Activated CD8-positive, alpha-beta memory T cell treated with anti-CD3 and anti-CD28 coated beads, Interleukin-2, amount 50 U/mL, for 24 hours (primary cell): ENCODE measurements around the gene INPP5A.

Source experiments
- DNase-seq: peaks from one replicate; pipeline ENCODE4 v3.0.0-alpha.2; 2020; ENCODE audit errors: extremely low read depth

The INPP5A gene

GRCh38 chr10:132743925-132744490, 206.4 kb downstream of the INPP5A start:
- no peak for DNase-seq

GRCh38 chr10:132744839-132745238, 207.3 kb downstream of the INPP5A start:
- no peak for DNase-seq

DNA sequence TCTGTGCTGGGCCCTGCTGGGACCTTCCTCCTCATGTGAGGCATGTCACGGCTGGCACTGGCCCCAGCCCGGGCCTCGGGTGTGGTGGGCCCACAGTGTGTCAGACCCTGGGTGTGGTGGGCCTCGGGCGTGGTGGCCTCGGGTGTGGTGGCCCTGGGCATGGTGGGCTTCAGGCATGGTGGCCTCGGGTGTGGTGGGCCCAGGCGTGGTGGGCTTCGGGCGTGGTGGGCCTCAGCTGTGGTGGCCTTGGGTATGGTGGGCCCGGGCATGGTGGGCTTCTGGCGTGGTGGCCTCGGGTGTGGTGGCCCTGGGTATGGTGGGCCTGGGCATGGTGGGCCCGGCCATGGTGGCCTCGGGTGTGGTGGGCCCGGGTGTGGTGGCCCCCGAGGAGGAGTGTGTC, 207.9 kb downstream of the INPP5A start:
- DNase-seq: no peak

GRCh38 chr10:132745971-132746370, 208.4 kb downstream of the INPP5A start:
- DNase-seq: no peak

GRCh38 chr10:132746386-132746785, 208.8 kb downstream of the INPP5A start:
- DNase-seq: no peak

GRCh38 chr10:132746801-132747625, 209.4 kb downstream of the INPP5A start:
- no peak for DNase-seq

DNA sequence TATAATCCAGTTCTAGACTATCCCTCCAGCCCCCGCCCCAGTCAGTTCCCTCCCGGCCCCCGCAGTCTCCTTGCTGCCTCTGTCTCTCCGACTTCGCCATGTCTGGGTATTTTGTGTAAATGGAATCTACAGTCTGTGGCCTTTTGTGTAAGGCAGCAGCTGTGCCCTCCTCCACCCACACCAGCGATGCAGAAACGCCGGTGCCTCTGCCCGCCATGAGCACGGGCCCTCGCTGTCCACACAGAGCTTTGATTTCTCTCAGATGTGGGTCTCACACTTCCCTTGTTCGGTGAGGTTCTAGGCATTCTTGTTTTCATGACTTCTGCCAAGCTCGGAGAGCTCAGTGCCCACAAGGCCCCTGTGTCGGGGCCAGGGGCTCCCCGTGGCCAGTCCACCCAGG, 210.5 kb downstream of the INPP5A start:
- DNase-seq: no peak

GRCh38 chr10:132748545-132749370, 211.2 kb downstream of the INPP5A start:
- DNase-seq: no peak

GRCh38 chr10:132749371-132749795, 211.8 kb downstream of the INPP5A start:
- no peak for DNase-seq

DNA sequence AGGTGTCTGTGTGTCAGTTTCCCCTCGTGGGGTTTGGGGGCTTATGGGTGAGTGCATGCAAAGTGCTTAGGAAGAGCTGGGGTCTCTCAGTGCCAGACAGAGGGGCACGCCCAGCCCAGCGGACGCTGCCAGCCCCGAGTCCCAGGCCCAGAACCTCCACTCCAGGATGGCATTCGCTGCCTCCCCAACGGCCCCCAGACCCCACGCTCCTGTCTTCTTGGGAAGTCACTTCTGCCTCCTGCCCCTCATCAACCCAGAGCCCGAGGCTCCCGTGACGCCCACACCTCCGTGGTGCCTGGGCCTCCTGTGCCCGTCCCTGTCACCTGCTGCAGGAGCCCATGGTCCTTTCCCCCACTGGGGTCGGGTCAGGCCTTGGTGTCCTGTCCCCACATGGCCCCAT, 213.3 kb downstream of the INPP5A start:
- DNase-seq: no peak

GRCh38 chr10:132752378-132752777, 214.8 kb downstream of the INPP5A start:
- no peak for DNase-seq

- DNase-seq: no peak
These were observed 215.4 kb downstream of the INPP5A start for GRCh38 chr10:132752961-132753360.

GRCh38 chr10:132753596-132753995, 216.0 kb downstream of the INPP5A start:
- no peak for DNase-seq

DNA sequence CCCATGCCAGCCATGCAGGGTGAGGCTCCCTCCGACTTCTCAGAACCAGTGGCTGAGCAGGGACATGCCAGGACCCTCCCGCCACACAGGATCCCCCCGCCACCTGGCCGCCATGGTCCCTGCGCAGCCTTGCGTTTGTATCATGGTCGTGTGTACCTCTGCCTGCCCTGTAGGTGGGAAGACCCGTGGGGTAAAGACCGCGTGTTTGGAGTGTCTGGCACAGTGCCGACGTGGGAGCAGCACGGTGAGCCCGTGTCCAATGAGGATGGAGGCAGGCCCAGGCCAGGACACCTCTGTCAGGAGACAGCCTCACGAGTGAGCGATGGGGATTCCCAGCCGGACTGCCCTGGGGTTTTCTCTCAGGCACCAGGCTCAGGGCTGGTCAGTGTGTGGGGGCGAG, 216.5 kb downstream of the INPP5A start:
- no peak for DNase-seq

- no peak for DNase-seq
These were observed 217.7 kb downstream of the INPP5A start for GRCh38 chr10:132755166-132755711.

DNA sequence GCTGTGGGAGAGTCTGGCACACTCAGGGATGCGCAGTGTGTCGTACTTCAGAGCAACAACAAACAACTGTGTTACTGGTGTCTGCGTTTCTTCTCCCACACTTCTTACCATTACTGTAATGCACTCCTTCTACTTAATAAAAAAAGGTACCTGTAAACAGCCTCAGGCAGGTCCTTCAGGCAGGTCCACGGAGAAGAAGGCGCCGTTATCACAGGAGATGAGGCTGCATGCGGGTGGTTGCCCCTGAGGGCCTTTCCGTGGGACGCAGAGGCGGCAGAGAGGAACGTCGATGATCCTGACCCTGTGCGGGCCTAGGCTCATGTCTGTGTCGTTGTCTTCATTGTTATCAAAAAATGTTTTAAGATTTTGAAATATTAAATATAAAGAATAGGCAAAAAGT, 219.0 kb downstream of the INPP5A start:
- no peak for DNase-seq

DNA sequence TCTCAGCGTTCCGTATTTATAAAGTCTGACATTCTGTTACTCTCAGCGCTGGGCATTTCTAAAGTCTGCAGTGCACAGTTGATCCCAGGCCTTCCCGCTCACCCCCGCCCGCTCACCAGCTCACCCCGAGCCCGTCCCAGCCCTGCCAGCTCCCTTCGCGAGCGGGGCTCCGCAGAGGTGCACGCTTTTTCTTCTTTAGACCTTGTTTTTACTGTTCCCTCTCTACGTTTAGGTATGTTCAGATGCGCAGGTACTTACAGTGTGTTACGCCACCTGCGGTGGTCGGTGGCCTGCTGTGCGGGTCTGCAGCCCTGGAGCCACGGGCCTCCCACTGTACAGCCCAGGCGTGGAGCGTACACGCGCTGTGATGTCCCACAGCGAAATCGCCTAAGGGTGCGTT, 219.6 kb downstream of the INPP5A start:
- no peak for DNase-seq

- DNase-seq: no peak
These were observed 221.3 kb downstream of the INPP5A start for GRCh38 chr10:132758865-132759264.

GRCh38 chr10:132761395-132762060, 223.9 kb downstream of the INPP5A start:
- no peak for DNase-seq

GRCh38 chr10:132762267-132762666, 224.7 kb downstream of the INPP5A start:
- no peak for DNase-seq

- no peak for DNase-seq
These were observed 226.0 kb downstream of the INPP5A start for GRCh38 chr10:132763545-132763944.

- DNase-seq: no peak
These were observed 226.5 kb downstream of the INPP5A start for GRCh38 chr10:132764108-132764507.
